Measurements from ENCODE around the gene MCCD1.

The MCCD1 gene

GRCh38 chr6:31531771-31532643 is 3.2 kb downstream of the MCCD1 start:
- no peaks in the 10 kb centered on the region for H3K4me1 ChIP-seq (ENCODE audit: control insufficient read depth in 5 of 5, insufficient read depth in 5 of 5, low read length in 5 of 5)
- H3K27ac ChIP-seq (ENCODE audit: low read depth, low read length) = no peak overlapping the region
- H3K27me3 ChIP-seq (ENCODE audit: control insufficient read depth in 5 of 5, insufficient read depth in 4 of 5, low read length in 5 of 5) = no peaks in the 10 kb centered on the region
- H3K4me3 ChIP-seq (ENCODE audit: low read depth in 1 of 5, low read length in 5 of 5) = no peak overlapping the region
- H3K9ac ChIP-seq (ENCODE audit: low read length in 5 of 5) = no peak overlapping the region
- H3K9me3 ChIP-seq (ENCODE audit: control insufficient read depth in 5 of 5, low read length in 5 of 5) = no peaks in the 10 kb centered on the region
- peaks cover 19 to 75% (median 71%) of the 10 kb centered on the region in 5 donors for H3K36me3 ChIP-seq (ENCODE audit: control insufficient read depth in 5 of 5, insufficient read depth in 5 of 5, low read length in 5 of 5)

DNA sequence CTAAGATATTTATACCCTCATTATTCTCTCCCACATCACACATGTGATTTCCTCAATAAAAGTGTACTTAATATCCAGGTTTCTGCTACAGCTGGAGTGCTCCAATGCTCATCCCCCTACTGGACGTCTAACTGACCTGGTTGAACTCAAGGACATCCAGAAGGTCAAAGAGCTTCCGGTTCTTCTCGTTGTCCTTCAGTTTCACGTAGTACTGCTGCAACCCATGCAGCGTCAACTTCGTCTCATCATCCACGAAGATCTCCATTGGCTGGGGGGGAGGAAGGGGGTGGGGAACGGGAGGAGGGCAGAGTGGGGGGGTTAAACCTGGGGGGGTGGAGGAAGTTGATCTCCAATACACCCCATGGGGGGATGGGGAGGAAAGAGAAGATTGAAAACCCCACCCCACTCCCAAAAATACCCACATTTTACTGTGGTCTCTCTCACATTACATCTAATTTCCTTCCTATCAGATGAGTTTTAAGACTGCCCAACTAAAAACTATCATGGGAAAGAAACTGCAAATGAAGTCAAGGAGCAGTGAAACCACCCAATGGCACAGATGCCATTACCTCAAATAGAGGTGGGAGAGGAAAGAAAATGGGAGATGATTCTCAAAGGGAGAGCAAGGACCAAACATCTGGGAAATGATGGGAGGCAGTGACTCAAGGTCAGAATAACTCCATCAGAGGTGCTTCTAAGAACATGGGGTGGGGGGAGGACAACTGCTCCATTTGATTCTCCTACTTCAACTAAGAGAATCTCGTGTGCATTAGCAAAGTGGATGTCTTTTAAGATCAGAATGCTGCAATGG is 4.1 kb downstream of the MCCD1 start:
- Histone ChIP-seq H3K36me3 (ENCODE audit: control insufficient read depth in 5 of 5, insufficient read depth in 5 of 5, low read length in 5 of 5) (peaks cover 19 to 81% (median 79%) of the 10 kb centered on the region in 5 donors), H3K4me1 (ENCODE audit: control insufficient read depth in 5 of 5, insufficient read depth in 5 of 5, low read length in 5 of 5) (no peaks in the 10 kb centered on the region), H3K27ac (ENCODE audit: low read depth, low read length) (no peak overlapping the region), H3K9me3 (ENCODE audit: control insufficient read depth in 5 of 5, low read length in 5 of 5) (no peaks in the 10 kb centered on the region), H3K4me3 (ENCODE audit: low read depth in 1 of 5, low read length in 5 of 5) (no peak overlapping the region), H3K9ac (ENCODE audit: low read length in 5 of 5) (no peak overlapping the region), H3K27me3 (ENCODE audit: control insufficient read depth in 5 of 5, insufficient read depth in 4 of 5, low read length in 5 of 5) (no peaks in the 10 kb centered on the region)

DNA sequence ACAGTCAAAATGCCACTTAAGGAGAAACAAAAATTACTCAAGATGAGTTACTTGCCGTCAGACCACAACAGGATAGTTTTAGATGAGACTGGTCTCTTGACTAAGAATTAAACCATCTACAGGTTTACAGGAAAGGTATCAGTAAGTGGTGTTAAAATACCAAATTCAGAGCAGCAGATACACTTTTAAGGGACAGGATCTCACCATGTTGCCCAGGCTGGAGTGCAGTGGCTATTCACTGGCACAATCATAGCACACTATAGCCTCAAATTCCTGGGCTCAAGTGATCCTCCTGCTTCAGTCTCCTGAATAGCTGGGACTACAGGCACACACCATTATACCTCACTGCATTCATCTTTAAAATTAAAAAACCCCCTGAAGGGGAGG is 4.7 kb downstream of the MCCD1 start:
- Histone ChIP-seq H3K36me3 (ENCODE audit: control insufficient read depth in 5 of 5, insufficient read depth in 5 of 5, low read length in 5 of 5) (peaks cover 21 to 87% (median 85%) of the 10 kb centered on the region in 5 donors), H3K27ac (ENCODE audit: low read depth, low read length) (no peak overlapping the region), H3K27me3 (ENCODE audit: control insufficient read depth in 5 of 5, insufficient read depth in 4 of 5, low read length in 5 of 5) (no peaks in the 10 kb centered on the region), H3K4me3 (ENCODE audit: low read depth in 1 of 5, low read length in 5 of 5) (no peak overlapping the region), H3K9ac (ENCODE audit: low read length in 5 of 5) (no peak overlapping the region), H3K4me1 (ENCODE audit: control insufficient read depth in 5 of 5, insufficient read depth in 5 of 5, low read length in 5 of 5) (peaks cover 0 to 3% (median under 1%) of the 10 kb centered on the region in 5 donors), H3K9me3 (ENCODE audit: control insufficient read depth in 5 of 5, low read length in 5 of 5) (no peaks in the 10 kb centered on the region)

DNA sequence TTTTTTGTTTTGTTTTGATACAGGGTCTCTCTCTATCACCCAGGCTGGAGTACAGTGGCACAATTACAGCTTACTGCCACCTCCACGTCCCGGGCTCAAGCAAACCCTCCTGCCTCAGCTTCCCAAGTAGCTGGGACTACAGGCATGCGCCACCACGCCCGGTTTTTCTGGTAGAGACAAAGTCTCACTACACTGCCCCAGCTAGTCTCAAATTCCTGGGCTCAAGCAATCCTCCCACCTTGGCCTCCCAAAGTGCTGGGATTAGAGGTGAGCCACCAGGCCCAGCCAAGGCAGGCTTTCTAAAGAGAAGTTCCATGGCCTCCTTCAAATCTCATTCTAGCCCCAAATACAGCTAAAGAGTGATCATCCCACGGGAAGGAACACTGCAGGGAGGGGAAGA is 5.2 kb downstream of the MCCD1 start:
- H3K9me3 ChIP-seq (ENCODE audit: control insufficient read depth in 5 of 5, low read length in 5 of 5) = no peaks in the 10 kb centered on the region
- H3K4me3 ChIP-seq (ENCODE audit: low read depth in 1 of 5, low read length in 5 of 5) = no peak overlapping the region
- peaks cover 0 to 9% (median 6%) of the 10 kb centered on the region in 5 donors for H3K4me1 ChIP-seq (ENCODE audit: control insufficient read depth in 5 of 5, insufficient read depth in 5 of 5, low read length in 5 of 5)
- no peak overlapping the region for H3K9ac ChIP-seq (ENCODE audit: low read length in 5 of 5)
- no peaks in the 10 kb centered on the region for H3K27me3 ChIP-seq (ENCODE audit: control insufficient read depth in 5 of 5, insufficient read depth in 4 of 5, low read length in 5 of 5)
- H3K27ac ChIP-seq (ENCODE audit: low read depth, low read length) = no peak overlapping the region
- peaks cover 26 to 93% (median 90%) of the 10 kb centered on the region in 5 donors for H3K36me3 ChIP-seq (ENCODE audit: control insufficient read depth in 5 of 5, insufficient read depth in 5 of 5, low read length in 5 of 5)

GRCh38 chr6:31534521-31535040 is 5.8 kb downstream of the MCCD1 start:
- H3K36me3 ChIP-seq (ENCODE audit: control insufficient read depth in 5 of 5, insufficient read depth in 5 of 5, low read length in 5 of 5) = peaks cover 26 to 96% (median 94%) of the 10 kb centered on the region in 5 donors
- H3K27ac ChIP-seq (ENCODE audit: low read depth, low read length) = no peak overlapping the region
- H3K27me3 ChIP-seq (ENCODE audit: control insufficient read depth in 5 of 5, insufficient read depth in 4 of 5, low read length in 5 of 5) = no peaks in the 10 kb centered on the region
- H3K4me3 ChIP-seq (ENCODE audit: low read depth in 1 of 5, low read length in 5 of 5) = no peak overlapping the region
- H3K4me1 ChIP-seq (ENCODE audit: control insufficient read depth in 5 of 5, insufficient read depth in 5 of 5, low read length in 5 of 5) = peaks cover 0 to 15% (median 12%) of the 10 kb centered on the region in 5 donors
- no peaks in the 10 kb centered on the region for H3K9me3 ChIP-seq (ENCODE audit: control insufficient read depth in 5 of 5, low read length in 5 of 5)
- H3K9ac ChIP-seq (ENCODE audit: low read length in 5 of 5) = no peak overlapping the region

DNA sequence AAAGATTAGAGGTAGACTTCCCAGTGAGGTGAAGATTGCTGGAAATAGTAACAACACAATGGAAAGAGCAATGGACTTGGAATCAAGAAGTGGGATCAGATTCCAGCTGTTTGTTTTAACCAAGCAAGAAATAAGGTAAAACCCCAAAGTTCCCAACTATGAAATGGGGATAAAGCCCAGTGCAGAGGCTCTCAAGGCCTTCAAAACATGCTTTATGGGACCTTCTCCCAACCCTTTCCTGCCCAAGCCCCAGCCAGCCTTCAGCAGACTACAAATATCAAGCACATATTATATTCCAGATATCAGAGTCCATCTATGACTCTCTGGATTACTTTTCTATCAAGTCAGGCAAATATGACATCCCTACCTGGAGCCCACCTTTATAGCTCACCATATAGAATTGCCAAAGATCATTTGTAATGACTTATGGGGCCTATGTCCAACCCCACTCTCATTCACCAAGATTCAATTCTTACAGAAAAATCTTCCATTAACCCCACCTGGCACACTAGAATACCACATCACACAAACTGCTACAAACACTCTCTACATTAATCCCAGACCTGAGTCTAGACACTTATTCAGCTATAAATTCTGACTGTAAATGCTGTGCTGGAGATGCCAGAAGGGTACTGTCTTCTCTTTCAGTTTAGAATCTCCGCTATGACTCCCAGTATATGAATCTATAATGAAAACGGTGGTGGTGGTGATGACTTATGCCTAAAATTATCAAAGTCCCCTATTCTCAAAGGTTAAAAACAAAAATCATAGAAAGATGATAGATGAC is 7.0 kb downstream of the MCCD1 start:
- H3K9me3 ChIP-seq (ENCODE audit: control insufficient read depth in 5 of 5, low read length in 5 of 5) = no peaks in the 10 kb centered on the region
- H3K36me3 ChIP-seq (ENCODE audit: control insufficient read depth in 5 of 5, insufficient read depth in 5 of 5, low read length in 5 of 5) = peaks cover 28 to 92% (median 90%) of the 10 kb centered on the region in 5 donors
- peaks cover 2 to 26% (median 23%) of the 10 kb centered on the region in 5 donors for H3K4me1 ChIP-seq (ENCODE audit: control insufficient read depth in 5 of 5, insufficient read depth in 5 of 5, low read length in 5 of 5)
- H3K27me3 ChIP-seq (ENCODE audit: control insufficient read depth in 5 of 5, insufficient read depth in 4 of 5, low read length in 5 of 5) = no peaks in the 10 kb centered on the region
- H3K9ac ChIP-seq (ENCODE audit: low read length in 5 of 5) = no peak overlapping the region
- no peak overlapping the region for H3K27ac ChIP-seq (ENCODE audit: low read depth, low read length)
- no peak overlapping the region for H3K4me3 ChIP-seq (ENCODE audit: low read depth in 1 of 5, low read length in 5 of 5)

- H3K4me1 ChIP-seq (ENCODE audit: control insufficient read depth in 5 of 5, insufficient read depth in 5 of 5, low read length in 5 of 5) = peaks cover 14 to 42% (median 36%) of the 10 kb centered on the region in 5 donors
- no peaks in the 10 kb centered on the region for H3K9me3 ChIP-seq (ENCODE audit: control insufficient read depth in 5 of 5, low read length in 5 of 5)
- H3K36me3 ChIP-seq (ENCODE audit: control insufficient read depth in 5 of 5, insufficient read depth in 5 of 5, low read length in 5 of 5) = peaks cover 22 to 62% (median 61%) of the 10 kb centered on the region in 5 donors
- peaks cover 0 to 4% (median 0%) of the 10 kb centered on the region in 5 donors for H3K27me3 ChIP-seq (ENCODE audit: control insufficient read depth in 5 of 5, insufficient read depth in 4 of 5, low read length in 5 of 5)
- no peak overlapping the region for H3K27ac ChIP-seq (ENCODE audit: low read depth, low read length)
- peak overlapping the region in 1 of 5 donors; percentile 11 for H3K4me3 ChIP-seq (ENCODE audit: low read depth in 1 of 5, low read length in 5 of 5)
- peak overlapping the region; percentile 9 to 99 (median 62) for H3K9ac ChIP-seq (ENCODE audit: low read length in 5 of 5)
Observed at GRCh38 chr6:31538805-31539400, 10.1 kb downstream of the MCCD1 start.

DNA sequence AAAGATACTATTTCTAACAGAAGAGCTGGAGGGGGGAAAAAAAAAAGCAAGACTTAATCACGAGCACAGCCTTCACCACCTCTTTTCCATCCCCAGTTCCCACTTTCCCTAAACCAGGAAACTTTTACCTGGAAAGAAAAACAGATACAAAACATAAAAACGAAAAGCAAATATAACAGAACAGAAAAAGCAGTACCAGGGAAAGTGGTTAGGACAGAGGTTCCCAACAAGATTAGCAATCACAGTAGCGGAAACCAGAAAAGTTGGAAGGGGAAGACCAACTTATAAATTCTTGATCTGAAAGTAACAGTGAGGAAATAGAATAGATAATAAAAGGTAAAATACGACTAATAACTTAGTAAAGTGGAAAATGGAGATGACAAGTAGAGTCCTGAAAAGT is 11.9 kb downstream of the MCCD1 start:
- Histone ChIP-seq H3K9ac (ENCODE audit: low read length in 5 of 5) (peak overlapping the region; percentile 86 to 99 (median 98)), H3K27ac (ENCODE audit: low read depth, low read length) (peak overlapping the region; percentile 96), H3K9me3 (ENCODE audit: control insufficient read depth in 5 of 5, low read length in 5 of 5) (no peaks in the 10 kb centered on the region), H3K4me3 (ENCODE audit: low read depth in 1 of 5, low read length in 5 of 5) (peak overlapping the region; percentile 76 to 100 (median 99)), H3K27me3 (ENCODE audit: control insufficient read depth in 5 of 5, insufficient read depth in 4 of 5, low read length in 5 of 5) (peaks cover 0 to 4% (median 0%) of the 10 kb centered on the region in 5 donors), H3K4me1 (ENCODE audit: control insufficient read depth in 5 of 5, insufficient read depth in 5 of 5, low read length in 5 of 5) (peaks cover 14 to 42% (median 36%) of the 10 kb centered on the region in 5 donors), H3K36me3 (ENCODE audit: control insufficient read depth in 5 of 5, insufficient read depth in 5 of 5, low read length in 5 of 5) (peaks cover 19 to 44% (median 44%) of the 10 kb centered on the region in 5 donors)

- peak overlapping the region; percentile 86 to 99 (median 98) for H3K9ac ChIP-seq (ENCODE audit: low read length in 5 of 5)
- H3K9me3 ChIP-seq (ENCODE audit: control insufficient read depth in 5 of 5, low read length in 5 of 5) = no peaks in the 10 kb centered on the region
- H3K27me3 ChIP-seq (ENCODE audit: control insufficient read depth in 5 of 5, insufficient read depth in 4 of 5, low read length in 5 of 5) = peaks cover 0 to 4% (median 0%) of the 10 kb centered on the region in 5 donors
- H3K36me3 ChIP-seq (ENCODE audit: control insufficient read depth in 5 of 5, insufficient read depth in 5 of 5, low read length in 5 of 5) = peaks cover 14 to 39% (median 38%) of the 10 kb centered on the region in 5 donors
- H3K27ac ChIP-seq (ENCODE audit: low read depth, low read length) = peak overlapping the region; percentile 96
- H3K4me3 ChIP-seq (ENCODE audit: low read depth in 1 of 5, low read length in 5 of 5) = peak overlapping the region; percentile 76 to 100 (median 99)
- H3K4me1 ChIP-seq (ENCODE audit: control insufficient read depth in 5 of 5, insufficient read depth in 5 of 5, low read length in 5 of 5) = peaks cover 14 to 42% (median 36%) of the 10 kb centered on the region in 5 donors
Observed at GRCh38 chr6:31541059-31541657, 12.4 kb downstream of the MCCD1 start.
